KMS-11 (cell line): Measurements from ENCODE around the gene RNASEL.

Experiments used
- H2AFZ ChIP-seq: fragments of 200-600 bp; sonication (generic); 2 replicates; pipeline ENCODE4 v1.6.1; 2016; ENCODE audit warnings: antibody characterized with exemption, mixed run types, low read depth
- H3K27ac ChIP-seq: fragments of 200-600 bp; sonication (generic); 2 replicates; pipeline ENCODE4 v1.6.1; 2016; ENCODE audit warnings: mild to moderate bottlenecking, mixed run types
- H3K27me3 ChIP-seq: fragments of 200-600 bp; sonication (generic); 2 replicates; pipeline ENCODE4 v1.6.1; 2017; ENCODE audit warnings: mild to moderate bottlenecking, low read depth, mixed run types, moderate library complexity; ENCODE audit not compliant: insufficient read depth
- H3K36me3 ChIP-seq: fragments of 200-600 bp; sonication (generic); 2 replicates; pipeline ENCODE4 v1.6.1; 2017; ENCODE audit warnings: mild to moderate bottlenecking, mixed run types; ENCODE audit not compliant: insufficient read depth
- H3K4me1 ChIP-seq: fragments of 200-600 bp; sonication (generic); 2 replicates; pipeline ENCODE4 v1.6.1; 2016; ENCODE audit warnings: mild to moderate bottlenecking, low read depth, mixed run types; ENCODE audit not compliant: poor library complexity, severe bottlenecking
- H3K4me2 ChIP-seq: fragments of 200-600 bp; sonication (generic); 2 replicates; pipeline ENCODE4 v1.7.0; 2016; ENCODE audit warnings: mild to moderate bottlenecking, mixed run types
- H3K4me3 ChIP-seq: fragments of 200-600 bp; sonication (generic); IDR thresholded peaks from 2 replicates; pipeline ENCODE4 v1.6.1; 2017; ENCODE audit warnings: low read depth, low read length, mixed read lengths; ENCODE audit not compliant: insufficient read depth
- H3K79me2 ChIP-seq: fragments of 200-600 bp; sonication (generic); 2 replicates; pipeline ENCODE4 v1.6.1; 2016; ENCODE audit warnings: low read depth, mixed run types; ENCODE audit not compliant: insufficient read depth
- H3K9ac ChIP-seq: fragments of 200-600 bp; sonication (generic); 2 replicates; pipeline ENCODE4 v1.6.1; 2016; ENCODE audit warnings: mild to moderate bottlenecking, mixed run types
- H4K20me1 ChIP-seq: fragments of 200-600 bp; sonication (generic); 2 replicates; pipeline ENCODE4 v1.6.1; 2016; ENCODE audit warnings: mild to moderate bottlenecking, mixed run types; ENCODE audit not compliant: insufficient read depth
- CTCF ChIP-seq: fragments of 200-600 bp; sonication (generic); conservative IDR thresholded peaks from 2 replicates; pipeline ENCODE4 v1.6.1; 2017; ENCODE audit warnings: low read depth, mild to moderate bottlenecking, antibody characterized with exemption, low read length, moderate library complexity, mixed read lengths

RNASEL gene

GRCh38 chr1:182589520-182589919, 464 bp upstream of the RNASEL start:
- H3K36me3 ChIP-seq = no peaks in the 10 kb centered on the region; the same call in 1 of the 2 replicates
- H3K4me1 ChIP-seq = peaks cover 18% of the 10 kb centered on the region
- no peaks in the 10 kb centered on the region for H4K20me1 ChIP-seq
- H3K27me3 ChIP-seq = no peaks in the 10 kb centered on the region
- H3K4me3 ChIP-seq = no peak overlapping the region
- no peaks in the 10 kb centered on the region for H3K79me2 ChIP-seq
- no peak for TF ChIP-seq CTCF
- peak overlapping the region; percentile 95 for H2AFZ ChIP-seq
- peak overlapping the region; percentile 88; the same call in 1 of the 2 replicates for H3K9ac ChIP-seq
- peak overlapping the region; percentile 79; the same call in 1 of the 2 replicates for H3K27ac ChIP-seq
- peak overlapping the region; percentile 79 for H3K4me2 ChIP-seq

- Histone ChIP-seq H3K36me3 (no peaks in the 10 kb centered on the region; the same call in 1 of the 2 replicates), H3K27ac (peak overlapping the region; percentile 79), H3K27me3 (no peaks in the 10 kb centered on the region), H4K20me1 (no peaks in the 10 kb centered on the region), H3K79me2 (no peaks in the 10 kb centered on the region), H3K4me3 (peak overlapping the region; percentile 99), H3K4me2 (peak overlapping the region; percentile 79), H2AFZ (peak overlapping the region; percentile 95), H3K4me1 (peaks cover 18% of the 10 kb centered on the region), H3K9ac (peak overlapping the region; percentile 88; the same call in 1 of the 2 replicates)
- TF ChIP-seq CTCF = no peak
Measured at GRCh38 chr1:182587666-182588499, 1.2 kb downstream of the RNASEL start.

- no peak overlapping the region for H3K9ac ChIP-seq
- TF ChIP-seq CTCF = no peak
- H3K27ac ChIP-seq = no peak overlapping the region
- H2AFZ ChIP-seq = no peak overlapping the region
- no peaks in the 10 kb centered on the region; the same call in 1 of the 2 replicates for H3K36me3 ChIP-seq
- no peak overlapping the region for H3K4me3 ChIP-seq
- no peaks in the 10 kb centered on the region for H4K20me1 ChIP-seq
- H3K4me1 ChIP-seq = peaks cover 18% of the 10 kb centered on the region
- H3K27me3 ChIP-seq = no peaks in the 10 kb centered on the region
- H3K4me2 ChIP-seq = no peak overlapping the region
- H3K79me2 ChIP-seq = no peaks in the 10 kb centered on the region
Measured at GRCh38 chr1:182587093-182587492, 2.0 kb downstream of the RNASEL start.

- no peak overlapping the region for H3K4me2 ChIP-seq
- no peaks in the 10 kb centered on the region for H3K79me2 ChIP-seq
- no peak overlapping the region for H3K9ac ChIP-seq
- TF ChIP-seq CTCF = no peak
- no peak overlapping the region for H3K4me3 ChIP-seq
- H3K27ac ChIP-seq = no peak overlapping the region
- H2AFZ ChIP-seq = no peak overlapping the region
- H3K27me3 ChIP-seq = no peaks in the 10 kb centered on the region
- H3K36me3 ChIP-seq = no peaks in the 10 kb centered on the region; the same call in 1 of the 2 replicates
- H4K20me1 ChIP-seq = no peaks in the 10 kb centered on the region
- H3K4me1 ChIP-seq = peaks cover 18% of the 10 kb centered on the region
Measured at GRCh38 chr1:182586380-182586779, 2.7 kb downstream of the RNASEL start.
